Hematopoietic multipotent progenitor cell treated with erythropoietin and hydrocortisone succinate and interleukin-3 and kit ligand, for 17 days (in vitro differentiated cells): ENCODE data around the gene ZKSCAN4.

Source experiments
- DNase-seq: peaks from one replicate; pipeline ENCODE4 v3.0.0-alpha.2; 2015; ENCODE audit warnings: low spot score

The ZKSCAN4 gene

DNA sequence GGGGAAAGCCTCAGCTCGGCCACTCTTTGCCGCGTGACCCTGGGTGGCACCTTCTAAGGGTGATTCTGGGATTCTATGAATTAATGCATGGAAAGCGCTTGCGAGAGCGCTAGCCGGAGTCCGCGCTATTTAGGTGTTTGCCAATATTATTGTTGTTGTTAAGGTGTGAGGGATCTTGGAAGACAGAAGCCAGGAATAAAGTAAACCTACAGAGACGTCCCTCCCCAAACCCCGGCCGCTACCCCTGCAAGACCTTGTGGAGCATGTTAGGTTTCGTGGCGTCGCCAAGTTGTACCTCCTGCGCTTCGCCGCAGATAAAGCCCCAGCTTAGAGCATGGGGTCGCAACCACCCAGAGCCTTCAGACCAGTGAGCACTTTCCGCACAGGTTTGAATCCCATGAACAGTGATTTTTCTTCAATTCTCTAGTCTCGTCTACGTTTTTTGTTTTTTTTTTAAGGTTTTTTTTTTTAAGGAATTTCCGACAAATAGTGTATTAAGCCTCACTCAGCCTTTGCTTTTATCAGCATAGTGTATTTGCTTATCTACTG, 43.9 kb downstream of the ZKSCAN4 start:
- DNase-seq, result no peak

DNA sequence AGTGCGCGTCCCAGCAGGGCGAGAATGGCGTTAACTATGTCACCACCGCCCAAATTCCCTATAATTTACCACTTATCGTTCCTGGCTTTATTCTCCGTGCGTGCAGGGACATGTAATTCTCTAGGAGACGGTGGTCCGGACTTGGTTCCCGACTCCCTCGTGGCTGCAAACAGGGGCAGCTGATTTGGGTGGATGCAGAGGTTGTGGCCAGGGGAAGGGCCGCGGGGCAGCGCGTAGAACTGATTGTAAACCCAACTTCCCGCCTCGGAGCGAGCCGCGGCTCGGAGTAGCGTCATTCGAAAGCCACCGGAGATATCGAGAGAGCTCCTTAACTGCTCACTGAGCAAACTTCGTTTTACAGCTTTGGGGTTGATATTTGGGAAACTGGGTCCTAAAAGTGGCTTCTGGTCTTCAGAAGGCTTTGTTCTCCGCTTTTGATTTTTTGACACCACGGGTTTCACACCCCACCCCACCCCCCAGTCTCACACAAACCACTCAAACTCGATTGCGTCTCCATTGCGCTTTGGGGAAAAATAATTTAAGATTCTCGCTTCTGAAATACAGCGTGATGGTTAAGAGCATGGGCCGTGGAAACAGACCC, 44.5 kb downstream of the ZKSCAN4 start:
- no peak for DNase-seq

DNA sequence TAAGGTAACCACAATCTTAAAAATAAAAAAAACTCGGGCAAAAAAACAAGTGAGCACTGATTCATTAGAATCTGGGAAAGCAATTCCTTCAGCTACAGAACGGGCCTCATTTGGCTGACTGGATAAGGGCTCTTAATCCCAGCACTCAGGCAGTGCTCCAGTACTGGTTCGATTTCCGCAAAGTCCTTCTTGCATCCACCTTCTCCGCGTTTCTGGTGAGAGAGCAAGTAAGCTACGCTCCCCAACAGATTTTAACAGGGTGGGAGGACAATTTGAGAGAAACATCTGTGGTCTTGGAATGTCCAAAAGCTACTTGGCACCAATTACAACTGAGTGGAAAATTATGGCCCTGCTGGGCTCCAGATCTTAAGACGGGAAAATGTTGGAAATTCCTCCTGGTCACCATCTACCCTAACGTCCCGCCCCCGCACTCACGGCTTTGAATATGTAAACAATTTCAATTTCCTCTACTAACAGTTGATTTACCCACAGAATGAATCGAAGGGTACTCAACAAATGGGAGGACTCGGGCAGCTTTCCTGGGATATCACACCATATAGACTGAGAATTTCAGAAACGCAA, 45.0 kb downstream of the ZKSCAN4 start:
- DNase-seq, result no peak

DNA sequence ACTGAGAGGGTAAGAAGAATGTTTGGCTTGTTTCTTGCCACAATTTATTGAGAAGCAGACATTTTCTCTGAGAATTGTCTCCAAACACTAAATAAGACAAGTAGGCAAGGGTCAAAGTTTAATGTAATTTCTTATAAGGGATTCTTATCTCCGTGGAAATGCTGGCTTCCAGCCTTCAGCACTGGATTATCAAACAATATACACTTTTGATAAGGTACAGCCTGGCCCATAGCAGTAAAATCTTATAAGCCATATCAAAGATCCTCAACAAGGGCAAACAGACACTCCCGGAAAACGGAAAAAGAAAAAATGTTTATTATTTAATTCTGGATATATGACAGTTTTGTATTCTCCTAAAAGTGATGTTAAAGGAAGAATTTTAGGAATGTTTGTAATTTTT, 45.5 kb downstream of the ZKSCAN4 start:
- no peak for DNase-seq

DNA sequence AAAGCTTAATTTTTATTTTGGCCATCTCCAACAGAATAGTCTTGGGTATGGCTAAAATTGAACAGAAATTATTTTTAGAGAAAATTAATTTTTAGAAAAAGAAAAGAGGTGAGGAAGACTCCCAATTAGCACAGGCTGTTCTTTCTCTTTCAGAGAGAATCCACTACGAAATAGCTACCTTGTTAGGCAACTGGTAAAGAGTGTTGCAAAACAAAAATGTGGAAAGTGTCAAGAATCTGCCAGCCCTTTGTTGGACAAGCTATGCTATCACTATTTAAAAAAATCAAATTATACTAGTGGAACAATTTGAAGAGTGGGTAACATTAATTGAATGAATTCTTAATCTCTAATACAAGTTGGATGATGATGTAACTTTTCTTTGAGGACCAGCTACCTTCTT, 46.2 kb downstream of the ZKSCAN4 start:
- no peak for DNase-seq

DNA sequence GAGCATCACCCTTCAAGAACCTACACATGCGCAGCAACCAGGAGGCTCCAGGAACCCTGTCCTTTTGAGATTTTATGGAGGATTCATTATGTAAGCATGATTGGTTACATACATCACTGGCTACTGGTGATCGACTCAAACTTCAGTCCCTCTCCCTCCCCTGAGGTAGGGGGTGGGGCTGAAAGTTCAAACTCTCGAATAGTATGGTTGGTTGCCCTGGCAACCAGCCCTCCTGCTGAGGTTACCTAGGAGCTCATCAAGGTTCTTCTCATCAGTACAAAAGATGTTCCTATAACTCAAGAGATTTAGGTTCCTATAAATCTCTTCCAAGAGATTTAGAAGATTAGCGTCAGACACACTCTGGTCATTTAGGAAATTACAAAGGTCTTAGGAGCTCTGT, 48.9 kb downstream of the ZKSCAN4 start:
- no peak for DNase-seq

DNA sequence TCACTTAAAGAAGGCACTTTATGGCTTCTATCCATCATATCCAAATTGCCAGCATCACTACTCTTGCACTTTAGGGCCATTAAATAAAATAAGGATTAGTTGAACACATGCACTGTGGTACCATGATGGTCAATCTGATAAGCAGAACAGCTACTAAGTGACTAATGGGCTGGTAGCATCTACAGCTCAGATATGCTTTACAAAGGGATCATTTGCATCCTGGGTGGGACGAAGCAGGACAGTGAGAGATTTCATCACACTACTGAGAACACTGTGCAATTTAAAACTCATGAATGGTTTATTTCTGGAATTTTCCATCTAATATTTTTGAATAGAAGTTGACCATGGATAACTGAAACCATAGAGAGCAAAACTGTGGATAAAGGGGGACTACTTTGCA, 52.0 kb downstream of the ZKSCAN4 start:
- no peak for DNase-seq
